Epithelial cell of proximal tubule (primary cell): ENCODE results near the gene METAP2. TPM values are rescaled to one million over a fixed set of nuclear protein-coding genes. Genes with fewer than 3 reads are reported as not detected.

Experiments
- DNase-seq: peaks from one replicate; pipeline ENCODE4 v3.0.0-alpha.2; 2011; ENCODE audit warnings: low read depth
- H3K4me3 ChIP-seq: 2 replicates; pipeline ENCODE4 v1.5.1; 2011; ENCODE audit warnings: low read depth, mild to moderate bottlenecking, low read length
- CTCF ChIP-seq: conservative IDR thresholded peaks from 2 replicates; pipeline ENCODE4 v1.5.1; 2012; ENCODE audit warnings: low read depth, mild to moderate bottlenecking, low read length
- total RNA-seq: library from RNA; depleted of rRNA; stranded (reverse); fragments of >200 nt; gene quantifications from 2 replicates; pipeline ENCODE4 v1.2.3, GENCODE V29; 2015

Gene METAP2
- total RNA-seq, 1 donor from 2014 or later: 82.2 TPM

GRCh38 chr12:95529693-95530225 is 55.8 kb downstream of the METAP2 start:
- no peak for DNase-seq
- no peak overlapping the region for H3K4me3 ChIP-seq
- no peak for TF ChIP-seq CTCF

- DNase-seq: no peak
- H3K4me3 ChIP-seq: no peak overlapping the region
These were observed 58.9 kb downstream of the METAP2 start for GRCh38 chr12:95532851-95533250.

GRCh38 chr12:95533985-95534384 is 60.0 kb downstream of the METAP2 start:
- TF ChIP-seq CTCF: no peak
- H3K4me3 ChIP-seq: no peak overlapping the region
- DNase-seq: no peak

More at GRCh38 chr12:95532851-95533250, 58.9 kb downstream of the METAP2 start:
- no peak for TF ChIP-seq CTCF

GRCh38 chr12:95538006-95538405 is 64.1 kb downstream of the METAP2 start:
- H3K4me3 ChIP-seq: no peak overlapping the region
- no peak for TF ChIP-seq CTCF
- no peak for DNase-seq

GRCh38 chr12:95538656-95539055 is 64.7 kb downstream of the METAP2 start:
- TF ChIP-seq CTCF: no peak
- DNase-seq: no peak
- no peak overlapping the region for H3K4me3 ChIP-seq

GRCh38 chr12:95541436-95541835 is 67.5 kb downstream of the METAP2 start:
- no peak overlapping the region for H3K4me3 ChIP-seq
- no peak for DNase-seq
- TF ChIP-seq CTCF: no peak

- no peak for TF ChIP-seq CTCF
- H3K4me3 ChIP-seq: no peak overlapping the region
- DNase-seq: no peak
These were observed 69.4 kb downstream of the METAP2 start for GRCh38 chr12:95543305-95543704.
